Non-pigmented ciliary epithelial cell (primary cell): ENCODE measurements around the gene DUSP15.
"Not testable (repeated sequence)": the region's sequence is repeated elsewhere in the genome, so short reads cannot be mapped to it uniquely, and the experiment has no call there.

ENCODE experiments used
- DNase-seq: peaks from one replicate; pipeline ENCODE4 v3.0.0-alpha.2; 2010; ENCODE audit warnings: low read depth

DUSP15 gene

GRCh38 chr20:31839782-31840487, 30.4 kb downstream of the DUSP15 start:
- DNase-seq = no peak

- no peak for DNase-seq
Measured at GRCh38 chr20:31838646-31839292, 31.6 kb downstream of the DUSP15 start.

- no peak for DNase-seq
Measured at GRCh38 chr20:31837896-31838397, 32.4 kb downstream of the DUSP15 start.

GRCh38 chr20:31836853-31837608, 33.3 kb downstream of the DUSP15 start:
- DNase-seq = no peak

DNA sequence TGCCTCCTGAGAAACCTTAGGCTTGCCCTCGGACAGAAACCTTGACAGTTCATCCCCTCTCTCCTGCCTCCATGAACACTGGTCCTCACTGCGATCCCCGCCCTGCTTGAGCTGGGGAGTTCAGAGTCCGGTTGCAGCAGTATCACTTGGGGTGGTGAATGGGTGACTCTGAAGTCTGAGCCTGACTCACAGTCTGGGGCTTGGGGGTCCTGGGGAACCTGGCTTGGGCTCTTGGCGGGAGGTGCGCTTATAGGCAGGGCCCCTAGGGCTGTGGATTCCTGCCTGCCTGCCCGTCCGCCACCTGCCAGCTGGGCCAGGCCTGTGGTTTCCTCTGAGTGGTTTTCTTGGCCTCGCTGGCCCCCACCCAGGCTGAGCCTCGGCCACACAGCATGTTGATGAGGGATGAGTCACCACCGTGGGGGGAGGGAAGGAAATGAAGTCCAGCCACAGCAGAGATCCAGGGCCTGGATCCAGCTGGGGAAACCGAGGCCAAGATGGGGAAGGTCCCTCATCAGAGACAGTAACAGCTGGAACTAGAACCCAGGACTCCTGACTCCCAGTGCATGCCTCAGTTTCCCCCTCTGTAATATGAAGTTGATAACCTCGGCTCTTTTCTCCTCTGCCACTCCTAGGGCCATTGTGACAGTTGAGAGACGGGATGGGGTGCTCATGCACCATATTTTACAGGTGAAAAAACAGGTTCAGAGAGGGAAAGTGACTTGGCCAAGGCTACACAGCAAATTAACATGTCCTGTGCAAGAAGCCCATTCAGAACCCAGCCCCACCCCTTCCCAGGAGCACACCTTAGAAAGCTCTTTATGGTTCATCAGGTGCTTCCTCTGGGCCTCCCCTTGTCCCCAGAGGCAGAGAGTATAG, 34.1 kb downstream of the DUSP15 start:
- DNase-seq = peak; percentile 61

- DNase-seq = no peak
Measured at GRCh38 chr20:31835554-31835953, 34.8 kb downstream of the DUSP15 start.

DNA sequence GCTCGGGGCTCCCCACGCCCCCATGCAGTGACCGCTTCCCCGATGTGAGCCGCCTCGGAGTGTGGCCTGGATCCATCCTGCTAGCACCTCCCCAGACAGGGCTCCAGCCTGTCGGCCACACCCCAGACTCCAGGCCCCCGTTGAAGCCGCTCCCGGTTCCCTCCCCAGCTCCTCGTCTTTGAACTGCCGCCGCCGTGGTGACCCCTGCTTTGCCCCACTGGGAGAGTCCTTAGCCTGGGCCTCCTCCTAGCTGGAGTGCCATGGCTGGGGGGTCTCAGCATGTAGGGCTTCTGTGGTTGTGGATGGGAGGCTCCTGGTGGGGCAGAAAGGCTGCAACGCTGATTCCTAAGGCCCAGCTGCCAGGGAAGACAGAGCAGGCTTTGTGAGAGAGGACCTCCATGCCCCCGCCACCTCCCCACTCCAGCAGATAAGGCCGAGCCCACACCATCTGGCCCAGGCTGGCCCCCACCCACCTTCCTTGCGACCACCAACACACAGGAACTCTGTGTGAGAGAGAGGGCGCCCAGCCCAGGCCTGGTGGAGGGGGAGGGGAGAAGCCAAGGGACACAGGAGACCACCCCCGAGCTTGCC, 36.3 kb downstream of the DUSP15 start:
- no peak for DNase-seq

DNA sequence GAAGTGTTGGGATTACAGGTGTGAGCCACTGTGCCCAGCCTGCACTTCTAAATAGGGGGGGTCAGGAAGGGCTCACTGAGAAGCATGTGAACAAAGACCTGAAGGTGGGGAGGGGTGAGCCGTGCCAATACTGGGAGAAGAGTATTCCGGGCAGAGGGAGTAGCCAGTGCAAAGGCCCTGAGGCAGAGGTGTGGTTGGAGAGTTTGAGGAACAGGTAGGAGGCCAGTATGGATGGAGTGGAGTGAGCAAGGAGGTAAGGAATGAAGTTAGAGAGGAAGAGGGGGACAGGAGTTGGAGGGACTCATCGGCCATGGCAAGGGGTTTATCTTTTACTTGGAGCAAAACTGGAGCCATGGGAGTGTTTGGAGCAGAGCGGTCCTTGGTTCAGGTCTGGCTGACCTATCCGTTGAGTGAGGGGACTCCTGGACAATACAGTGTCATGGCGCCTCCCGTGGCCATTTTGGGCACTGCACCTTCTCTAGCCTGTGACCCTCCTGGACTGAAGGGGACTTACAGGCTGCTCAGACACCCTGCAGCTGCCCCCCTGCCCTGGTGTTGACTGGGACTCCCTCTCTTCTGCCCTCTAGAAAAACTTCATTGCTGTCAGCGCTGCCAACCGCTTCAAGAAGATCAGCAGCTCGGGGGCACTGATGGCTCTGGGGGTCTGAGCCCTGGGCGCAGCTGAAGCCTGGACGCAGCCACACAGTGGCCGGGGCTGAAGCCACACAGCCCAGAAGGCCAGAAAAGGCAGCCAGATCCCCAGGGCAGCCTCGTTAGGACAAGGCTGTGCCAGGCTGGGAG, 37.0 kb downstream of the DUSP15 start:
- no peak for DNase-seq

DNA sequence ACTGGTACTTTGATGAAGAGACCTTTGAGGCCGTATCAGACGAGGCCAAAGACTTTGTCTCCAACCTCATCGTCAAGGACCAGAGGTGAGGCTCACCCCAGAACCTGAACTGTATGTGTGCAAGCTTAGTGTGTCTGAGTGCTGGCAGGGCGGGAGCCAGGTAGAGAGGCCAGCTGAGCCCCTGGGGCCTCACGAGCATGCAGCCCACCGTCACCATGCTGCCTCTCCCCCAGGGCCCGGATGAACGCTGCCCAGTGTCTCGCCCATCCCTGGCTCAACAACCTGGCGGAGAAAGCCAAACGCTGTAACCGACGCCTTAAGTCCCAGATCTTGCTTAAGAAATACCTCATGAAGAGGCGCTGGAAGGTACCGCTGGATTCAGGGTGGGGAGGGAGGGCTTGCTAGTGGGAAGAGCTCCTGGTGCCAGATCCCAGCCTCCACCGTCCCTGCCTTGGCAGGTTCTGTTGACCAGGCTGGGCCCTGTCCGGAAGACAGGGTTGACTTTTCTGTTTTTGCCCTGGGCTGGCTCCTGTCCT, 38.5 kb downstream of the DUSP15 start:
- DNase-seq = no peak

DNA sequence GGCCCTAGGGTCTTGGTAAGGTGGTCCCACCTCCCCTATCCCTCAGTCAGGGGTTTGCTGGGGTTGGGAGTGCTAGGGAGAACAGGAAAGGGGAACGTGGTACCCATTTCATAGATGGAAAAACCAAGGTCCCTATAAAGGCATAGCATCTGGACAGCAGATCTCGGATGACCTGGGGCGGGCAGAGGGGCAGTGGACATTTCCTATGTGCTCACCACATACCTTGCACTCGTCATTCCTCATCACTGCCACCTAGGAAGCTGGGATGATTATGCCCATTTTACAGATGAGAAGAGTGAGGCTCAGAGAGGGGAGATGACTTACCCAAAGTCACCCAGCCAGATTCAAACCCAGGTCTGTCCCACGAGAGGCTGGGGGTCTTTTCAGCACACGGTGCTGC, 39.1 kb downstream of the DUSP15 start:
- DNase-seq = no peak

- no peak for DNase-seq
Measured at GRCh38 chr20:31830406-31830981, 39.8 kb downstream of the DUSP15 start.

DNA sequence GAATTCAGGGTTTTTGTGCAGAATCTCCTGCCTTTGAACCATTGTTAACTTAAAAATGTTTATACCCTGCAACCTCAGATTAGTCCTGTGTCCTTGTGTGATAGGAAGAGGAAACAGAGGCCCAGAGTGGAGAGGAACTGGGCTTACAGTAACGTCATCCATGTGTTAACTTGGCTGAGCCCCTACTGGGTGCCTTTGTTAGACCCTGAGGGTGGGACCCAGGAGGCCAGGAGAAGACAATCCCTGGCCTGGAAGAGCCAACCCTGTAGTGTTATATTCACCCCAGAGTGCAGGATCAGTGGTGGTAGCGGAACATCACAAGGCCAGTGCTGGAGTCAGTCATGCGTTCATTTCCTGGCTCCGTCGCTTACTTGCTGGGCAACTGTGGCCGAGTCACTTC, 40.6 kb downstream of the DUSP15 start:
- no peak for DNase-seq

- not testable (repeated sequence) for DNase-seq
Measured at GRCh38 chr20:31828016-31828415, 42.3 kb downstream of the DUSP15 start.

DNA sequence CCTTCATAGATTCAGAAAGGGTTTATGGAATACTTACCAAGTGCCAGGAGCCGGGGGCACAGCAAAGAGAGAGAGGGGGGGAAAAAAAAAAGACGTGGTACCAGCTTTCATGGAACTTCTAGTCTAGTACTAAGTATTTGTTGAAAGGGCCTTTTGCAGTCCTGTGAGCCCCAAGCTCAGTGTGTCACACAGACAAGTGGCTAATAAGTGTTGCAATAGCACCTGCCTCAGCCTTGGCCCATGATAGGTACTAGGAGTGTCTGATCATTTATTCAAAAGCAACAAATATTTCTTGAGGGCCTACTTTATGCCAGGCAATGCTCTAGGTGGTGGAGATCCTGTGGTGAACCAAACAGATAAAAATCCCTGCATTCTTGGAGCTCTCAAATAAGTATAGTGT, 43.3 kb downstream of the DUSP15 start:
- no peak for DNase-seq

DNA sequence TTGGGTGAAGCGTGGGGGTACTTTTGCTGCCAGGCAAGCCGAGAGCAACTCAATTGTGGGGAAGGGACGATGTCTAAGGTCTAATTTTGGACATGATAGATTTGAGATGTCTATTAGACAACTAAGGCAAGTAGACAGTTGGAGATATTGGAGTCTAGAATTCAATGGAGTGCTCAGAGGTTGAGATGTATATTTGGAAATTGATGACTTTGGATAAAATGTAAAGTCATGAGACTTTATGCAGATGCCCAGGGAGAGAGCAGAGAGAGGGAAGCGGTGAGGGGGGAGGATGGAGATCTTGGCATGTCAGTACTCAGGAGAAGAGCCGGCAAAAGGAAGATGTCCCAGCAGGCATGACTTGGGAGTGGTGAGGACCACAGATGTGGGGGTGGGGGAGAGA, 44.3 kb downstream of the DUSP15 start:
- DNase-seq = no peak

DNA sequence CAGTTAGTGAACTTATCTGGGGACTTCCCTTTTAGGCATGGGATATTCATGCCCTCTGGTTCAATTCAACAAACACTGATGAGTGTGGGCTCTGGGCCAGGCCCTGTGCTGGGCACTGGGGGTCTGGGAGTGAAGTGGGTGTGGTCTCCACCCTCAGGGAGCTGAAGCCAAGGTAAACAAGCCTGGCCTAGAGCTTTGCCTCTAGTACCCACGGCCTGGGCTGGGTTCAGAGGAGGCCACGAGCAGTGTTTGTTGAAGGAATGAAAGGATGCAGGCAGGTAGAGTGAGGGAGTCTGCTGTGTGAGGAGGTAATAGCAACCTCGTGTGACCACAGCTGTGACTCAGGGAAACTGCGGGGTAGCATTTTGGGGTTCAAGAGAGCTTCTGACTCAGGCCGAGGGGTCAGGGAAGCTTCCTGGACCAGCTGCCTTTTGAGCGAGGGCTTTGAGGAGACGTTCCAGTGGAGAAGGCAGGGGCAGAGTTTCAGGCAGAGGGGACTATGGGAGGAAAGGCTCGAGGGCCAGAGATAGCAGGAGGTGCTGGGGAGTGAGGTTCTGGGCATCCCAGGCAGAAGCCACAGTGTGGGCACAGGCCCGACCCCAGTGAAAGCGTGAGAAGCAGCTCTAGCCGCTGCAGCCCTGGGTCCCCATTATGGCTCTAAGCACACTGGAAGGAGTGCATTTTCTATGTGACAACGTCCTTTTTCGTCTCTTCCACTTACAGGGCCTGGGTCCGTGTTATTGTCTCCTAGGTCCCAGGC, 45.6 kb downstream of the DUSP15 start:
- no peak for DNase-seq

DNA sequence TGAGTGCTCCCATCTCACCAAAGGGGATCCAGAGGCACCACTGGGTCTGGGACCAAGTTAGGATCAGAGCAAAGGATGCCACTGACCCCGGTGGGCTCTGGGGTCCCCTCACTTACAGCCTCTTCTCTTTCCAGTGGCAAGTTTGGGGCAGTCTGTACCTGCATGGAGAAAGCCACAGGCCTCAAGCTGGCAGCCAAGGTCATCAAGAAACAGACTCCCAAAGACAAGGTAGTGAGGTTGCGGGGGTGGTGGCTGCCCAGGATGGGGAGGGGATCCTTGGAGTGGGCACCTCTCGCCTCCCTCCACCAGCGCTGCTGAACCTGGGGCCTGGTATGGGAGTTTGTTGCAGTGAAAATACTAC, 46.2 kb downstream of the DUSP15 start:
- DNase-seq = no peak

GRCh38 chr20:31823360-31824124, 46.8 kb downstream of the DUSP15 start:
- no peak for DNase-seq
